Parathyroid adenoma (tissue), 2 donors: ENCODE data around the gene COL18A1.

Experiments used
- H2AFZ ChIP-seq: fragments of 300-600 bp; sonication (generic); one replicate; pipeline ENCODE4 v1.7.0; 2017; ENCODE audit warnings: antibody characterized with exemption, mild to moderate bottlenecking
- H3K27ac ChIP-seq: fragments of 300-600 bp; sonication (generic); one replicate; pipeline ENCODE4 v1.7.0; 2017
- H3K27me3 ChIP-seq: fragments of 300-600 bp; sonication (generic); one replicate; pipeline ENCODE4 v1.7.0; 2017; ENCODE audit warnings: low read length; ENCODE audit not compliant: control insufficient read depth, insufficient read depth
- H3K36me3 ChIP-seq: fragments of 300-600 bp; sonication (generic); one replicate; pipeline ENCODE4 v1.7.0; 2017; ENCODE audit warnings: low read length; ENCODE audit not compliant: control insufficient read depth, insufficient read depth
- H3K4me1 ChIP-seq: fragments of 300-600 bp; sonication (generic); one replicate; pipeline ENCODE4 v1.7.0; 2017; ENCODE audit warnings: control low read depth
- H3K4me2 ChIP-seq: fragments of 300-600 bp; sonication (generic); one replicate; pipeline ENCODE4 v1.7.0; 2017; ENCODE audit warnings: low read length
- H3K4me3 ChIP-seq: fragments of 300-600 bp; sonication (generic); one replicate; pipeline ENCODE4 v1.7.0; 2017; ENCODE audit warnings: low read depth, low read length
- H3K79me2 ChIP-seq: fragments of 300-600 bp; sonication (generic); one replicate; pipeline ENCODE4 v1.7.0; 2017; ENCODE audit warnings: control low read depth
- H3K9ac ChIP-seq: fragments of 300-600 bp; sonication (generic); one replicate; pipeline ENCODE4 v1.7.0; 2017; ENCODE audit warnings: mild to moderate bottlenecking
- H3K9me3 ChIP-seq: fragments of 300-600 bp; sonication (generic); one replicate; pipeline ENCODE4 v1.7.0; 2017; ENCODE audit warnings: low read length; ENCODE audit not compliant: control insufficient read depth
- CTCF ChIP-seq: fragments of 300-600 bp; sonication (generic); IDR thresholded peaks from one replicate; pipeline ENCODE4 v1.7.0; 2017; ENCODE audit warnings: antibody characterized with exemption, mild to moderate bottlenecking
- donor health status: primary hyperparathyroidism.

COL18A1 gene

GRCh38 chr21:45371655-45372054 lies 33.3 kb upstream of the COL18A1 start:
- H3K27ac ChIP-seq, result no peak overlapping the region
- H3K36me3 ChIP-seq, result no peaks in the 10 kb centered on the region
- H3K9me3 ChIP-seq, result no peaks in the 10 kb centered on the region
- H3K4me2 ChIP-seq, result no peak overlapping the region
- H3K27me3 ChIP-seq, result no peaks in the 10 kb centered on the region
- no peak overlapping the region for H2AFZ ChIP-seq
- no peak for TF ChIP-seq CTCF
- no peak overlapping the region for H3K9ac ChIP-seq
- no peaks in the 10 kb centered on the region for H3K79me2 ChIP-seq
- H3K4me1 ChIP-seq, result no peaks in the 10 kb centered on the region
- no peak overlapping the region for H3K4me3 ChIP-seq

GRCh38 chr21:45372732-45373355 lies 32.1 kb upstream of the COL18A1 start:
- Histone ChIP-seq H3K36me3 (no peaks in the 10 kb centered on the region), H3K9ac (no peak overlapping the region), H3K27me3 (no peaks in the 10 kb centered on the region), H2AFZ (no peak overlapping the region), H3K4me2 (no peak overlapping the region), H3K79me2 (no peaks in the 10 kb centered on the region), H3K4me1 (no peaks in the 10 kb centered on the region), H3K9me3 (no peaks in the 10 kb centered on the region), H3K4me3 (no peak overlapping the region), H3K27ac (no peak overlapping the region)
- TF ChIP-seq CTCF, result no peak

GRCh38 chr21:45373991-45374816 lies 30.8 kb upstream of the COL18A1 start:
- no peak overlapping the region for H2AFZ ChIP-seq
- no peak overlapping the region for H3K27ac ChIP-seq
- no peaks in the 10 kb centered on the region for H3K79me2 ChIP-seq
- H3K36me3 ChIP-seq, result no peaks in the 10 kb centered on the region
- no peak overlapping the region for H3K4me3 ChIP-seq
- H3K9me3 ChIP-seq, result no peaks in the 10 kb centered on the region
- H3K9ac ChIP-seq, result no peak overlapping the region
- H3K27me3 ChIP-seq, result no peaks in the 10 kb centered on the region
- H3K4me1 ChIP-seq, result no peaks in the 10 kb centered on the region
- TF ChIP-seq CTCF, result no peak
- H3K4me2 ChIP-seq, result no peak overlapping the region

GRCh38 chr21:45374826-45375455 lies 30.0 kb upstream of the COL18A1 start:
- H3K27ac ChIP-seq, result no peak overlapping the region
- no peak overlapping the region for H2AFZ ChIP-seq
- H3K4me3 ChIP-seq, result no peak overlapping the region
- no peaks in the 10 kb centered on the region for H3K4me1 ChIP-seq
- TF ChIP-seq CTCF, result no peak
- H3K36me3 ChIP-seq, result no peaks in the 10 kb centered on the region
- H3K9ac ChIP-seq, result no peak overlapping the region
- H3K9me3 ChIP-seq, result no peaks in the 10 kb centered on the region
- no peaks in the 10 kb centered on the region for H3K27me3 ChIP-seq
- H3K4me2 ChIP-seq, result no peak overlapping the region
- H3K79me2 ChIP-seq, result no peaks in the 10 kb centered on the region
